HG03025 (cell line): ENCODE results near the gene FHOD3.

ENCODE experiments used
- ATAC-seq: cut with Tn5 transposase; IDR thresholded peaks from one replicate; pipeline ENCODE4 v1.9.1; 2021; ENCODE audit warnings: mild to moderate bottlenecking, moderate library complexity; ENCODE audit not compliant: unreplicated experiment, low FRiP score

Gene FHOD3

GRCh38 chr18:36465276-36465675, 167.8 kb downstream of the FHOD3 start:
- ATAC-seq: no peak

DNA sequence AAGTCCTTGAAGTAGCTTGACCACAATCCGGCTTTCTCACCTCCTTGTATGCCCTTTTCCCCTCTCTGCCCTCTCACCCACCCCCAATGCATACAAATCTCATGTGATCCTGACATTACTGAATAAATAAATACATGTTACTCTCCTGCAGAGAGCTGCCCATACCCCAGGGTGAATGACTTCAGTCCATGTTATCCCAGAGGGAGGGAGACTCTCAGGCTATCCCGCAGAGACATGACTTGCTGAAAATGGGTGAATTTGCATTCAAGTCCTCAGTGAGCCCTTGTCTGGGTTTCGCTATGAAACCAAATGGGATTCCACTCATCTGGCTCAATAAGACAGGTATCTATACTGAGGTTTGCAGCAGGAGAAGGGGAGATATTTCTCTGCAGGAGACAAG, 168.5 kb downstream of the FHOD3 start:
- no peak for ATAC-seq

GRCh38 chr18:36467614-36468013, 170.1 kb downstream of the FHOD3 start:
- ATAC-seq: no peak

DNA sequence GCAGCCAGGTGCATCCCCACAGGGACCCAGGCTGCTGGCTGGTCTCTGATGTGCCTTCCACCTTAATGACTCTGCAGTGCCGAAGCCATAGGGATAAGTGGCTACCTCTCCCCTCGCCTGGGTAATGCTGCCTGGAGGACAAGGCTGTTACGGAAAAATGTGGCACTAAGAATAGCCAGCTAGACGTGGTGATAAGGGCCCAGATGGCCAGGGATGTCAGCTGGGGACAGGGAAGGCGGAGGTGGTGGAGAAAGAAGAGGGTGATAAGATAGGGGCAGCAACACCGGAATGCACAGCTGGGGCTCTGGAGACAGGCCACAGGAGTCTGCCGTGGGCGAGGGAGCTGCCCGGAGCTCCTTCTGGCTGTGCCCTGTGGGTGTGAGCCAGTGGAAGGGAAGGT, 170.6 kb downstream of the FHOD3 start:
- no peak for ATAC-seq

GRCh38 chr18:36469461-36469860, 171.9 kb downstream of the FHOD3 start:
- no peak for ATAC-seq

- ATAC-seq: no peak
Observed at GRCh38 chr18:36470896-36471295, 173.4 kb downstream of the FHOD3 start.

DNA sequence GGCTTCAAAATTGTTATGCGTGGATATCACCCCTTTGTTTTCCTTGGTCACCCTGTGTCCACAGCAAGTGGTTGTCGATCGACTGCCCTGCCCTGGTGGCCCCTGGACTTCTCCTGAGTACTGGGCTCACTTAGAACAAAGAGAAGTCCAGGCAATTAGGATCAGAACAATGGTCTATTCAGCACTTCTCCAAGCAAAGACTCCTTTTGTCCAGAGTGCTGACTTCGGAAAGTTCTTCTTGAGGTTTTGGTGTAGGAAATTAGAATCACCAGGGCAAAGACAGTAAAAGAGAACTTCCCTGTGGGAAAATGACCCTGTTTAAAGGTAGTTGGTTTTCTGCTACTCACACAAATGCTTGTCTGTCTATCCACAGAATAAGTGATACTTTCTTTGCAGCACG, 173.9 kb downstream of the FHOD3 start:
- no peak for ATAC-seq

DNA sequence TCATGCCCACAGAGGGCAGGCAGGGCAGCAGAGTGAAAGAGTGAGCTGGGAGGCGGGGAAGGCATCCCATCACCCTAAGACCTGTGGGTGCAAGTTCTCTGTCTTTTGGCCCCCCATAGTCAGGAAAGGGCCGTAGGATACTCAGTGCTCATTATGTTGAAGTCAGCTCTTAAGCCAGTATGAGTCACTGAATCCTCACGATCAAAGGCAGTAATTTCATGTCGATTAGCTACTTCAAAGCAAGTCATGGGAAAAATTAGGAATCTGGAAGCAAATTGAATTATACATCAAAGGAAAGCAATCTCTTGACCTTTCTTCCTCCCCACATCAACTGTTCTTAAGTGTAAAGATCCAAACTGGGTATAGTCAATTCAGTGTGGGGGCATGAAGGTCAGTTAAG, 178.9 kb downstream of the FHOD3 start:
- no peak for ATAC-seq

GRCh38 chr18:36477776-36478175, 180.3 kb downstream of the FHOD3 start:
- no peak for ATAC-seq

DNA sequence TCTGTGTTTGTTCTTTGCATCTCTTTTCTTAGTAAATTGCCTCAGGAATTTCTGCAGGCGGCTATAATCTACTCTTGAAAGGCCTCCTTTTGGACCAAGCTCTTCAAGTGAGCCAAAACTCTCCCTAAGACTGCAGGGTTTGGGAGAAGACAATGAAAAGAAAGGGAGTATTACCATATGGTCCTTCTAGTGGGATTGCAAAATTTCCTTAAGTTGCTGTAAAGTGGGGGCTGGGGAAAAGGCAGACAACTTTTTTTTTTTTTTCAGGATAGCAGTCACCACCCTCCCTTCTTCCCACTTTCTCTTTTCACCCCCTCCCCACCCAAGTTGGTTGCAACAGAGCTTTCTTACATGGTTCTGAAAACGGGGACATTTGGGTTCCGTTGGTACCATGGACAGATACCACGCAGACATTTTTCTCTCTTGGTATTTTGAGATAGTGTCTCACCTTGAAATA, 183.7 kb downstream of the FHOD3 start:
- no peak for ATAC-seq

DNA sequence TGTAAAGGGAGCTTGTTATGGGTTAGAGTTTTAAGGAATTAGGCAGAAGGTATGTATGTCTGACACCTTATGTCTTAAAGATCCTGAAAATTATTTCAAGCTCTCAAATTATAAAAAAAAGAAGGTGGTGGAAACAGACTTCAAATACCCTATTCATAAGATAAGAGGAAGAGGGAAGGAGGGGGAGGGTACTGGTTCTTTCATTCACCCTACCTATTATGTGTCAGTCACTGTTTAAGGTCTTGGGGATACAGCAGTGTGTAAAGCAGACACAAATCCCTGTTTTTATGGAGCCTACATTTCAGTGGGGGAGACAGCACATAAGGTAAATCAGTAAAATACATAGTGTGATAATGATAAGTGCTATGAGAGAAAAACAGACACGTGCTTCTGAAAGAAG, 184.4 kb downstream of the FHOD3 start:
- no peak for ATAC-seq

- no peak for ATAC-seq
Observed at GRCh38 chr18:36484591-36484990, 187.1 kb downstream of the FHOD3 start.

GRCh38 chr18:36485772-36486171, 188.3 kb downstream of the FHOD3 start:
- no peak for ATAC-seq

GRCh38 chr18:36488131-36488530, 190.6 kb downstream of the FHOD3 start:
- no peak for ATAC-seq

GRCh38 chr18:36490897-36491296, 193.4 kb downstream of the FHOD3 start:
- no peak for ATAC-seq

DNA sequence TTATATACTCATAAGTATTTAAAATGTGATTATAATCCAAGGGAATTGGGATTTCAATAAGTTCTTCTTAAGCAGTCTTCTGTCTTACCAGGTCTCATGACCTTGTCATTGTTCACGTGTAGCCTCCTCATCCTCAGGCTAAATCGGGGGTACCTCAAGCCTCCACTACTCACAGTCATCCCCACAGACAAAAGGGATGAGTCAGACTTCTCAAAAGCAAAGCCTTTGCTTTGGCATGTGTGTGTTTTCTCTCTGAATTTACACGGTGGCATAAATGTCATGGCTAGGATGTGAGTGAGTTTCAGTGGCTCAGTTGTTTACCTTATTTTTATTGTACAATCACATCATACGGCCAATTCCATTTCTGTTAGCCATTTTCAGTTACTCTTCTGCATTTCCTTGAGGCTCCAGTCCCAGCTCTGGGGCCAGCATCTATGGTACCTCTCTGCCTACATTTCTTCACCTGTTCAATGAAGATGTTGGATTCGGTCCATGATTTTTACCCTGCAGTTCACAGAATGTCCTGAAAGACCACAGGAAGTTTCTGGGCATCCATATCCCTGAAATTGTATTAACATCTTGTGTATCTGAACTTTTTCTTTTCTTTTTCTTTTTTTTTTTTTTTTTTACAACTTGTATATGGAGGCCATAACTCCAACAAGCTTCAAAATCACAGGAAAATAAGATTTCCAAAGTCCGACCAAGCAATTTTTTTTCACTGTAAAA, 195.3 kb downstream of the FHOD3 start:
- no peak for ATAC-seq

- no peak for ATAC-seq
Observed at GRCh38 chr18:36493349-36494159, 196.0 kb downstream of the FHOD3 start.

DNA sequence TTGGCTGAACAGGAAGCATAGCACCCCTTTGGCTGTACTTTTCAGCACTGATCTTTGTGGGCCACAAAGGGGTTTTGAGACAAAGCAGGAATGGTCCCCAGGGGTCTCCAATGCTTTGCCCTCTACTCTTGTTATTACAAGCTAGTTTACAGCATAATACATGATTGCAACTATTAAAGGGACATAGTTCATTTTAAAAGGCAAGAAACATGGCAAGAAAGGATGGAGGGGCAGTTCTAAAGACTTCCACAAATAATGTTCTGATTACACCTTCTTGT, 196.6 kb downstream of the FHOD3 start:
- ATAC-seq: no peak

DNA sequence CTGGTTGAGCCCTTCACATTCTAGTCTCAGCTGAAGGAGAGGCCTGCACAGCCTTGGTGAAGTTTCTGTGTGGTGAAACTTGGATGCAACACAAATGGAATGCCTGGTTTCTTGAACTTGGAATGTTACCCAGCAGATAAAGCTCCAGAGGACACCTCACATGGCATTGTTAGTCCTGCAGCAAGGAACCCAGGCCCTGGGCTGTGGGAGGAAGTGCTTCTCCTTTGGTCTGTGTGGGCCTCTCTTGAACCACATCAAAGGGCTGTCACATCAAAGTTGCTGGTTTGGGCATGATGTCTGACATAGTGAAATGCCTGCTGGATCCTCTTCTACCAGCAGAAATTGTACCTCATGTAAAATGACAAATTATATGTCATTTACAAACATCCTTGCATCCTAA, 198.5 kb downstream of the FHOD3 start:
- ATAC-seq: no peak

- ATAC-seq: no peak
Observed at GRCh38 chr18:36499938-36500337, 202.4 kb downstream of the FHOD3 start.

DNA sequence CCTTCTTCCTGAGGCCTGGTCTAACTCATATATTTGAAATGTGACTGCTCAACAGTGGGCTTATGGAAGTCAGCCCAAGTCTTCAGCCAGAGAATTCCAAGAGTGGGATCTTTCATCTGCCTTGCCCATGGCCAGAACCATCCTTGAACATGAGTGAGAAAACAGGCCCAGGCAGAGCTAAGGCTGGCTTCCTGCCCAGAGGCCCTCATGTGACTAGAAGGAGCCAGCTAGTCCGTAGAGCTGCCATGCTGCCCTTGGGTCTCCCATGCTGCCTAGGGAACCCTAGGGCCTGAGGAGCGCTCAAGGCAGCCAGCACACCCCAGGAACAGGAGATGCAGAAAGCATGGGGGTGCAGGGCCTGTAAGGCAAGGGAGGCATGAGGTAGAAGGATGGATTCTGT, 203.6 kb downstream of the FHOD3 start:
- no peak for ATAC-seq

DNA sequence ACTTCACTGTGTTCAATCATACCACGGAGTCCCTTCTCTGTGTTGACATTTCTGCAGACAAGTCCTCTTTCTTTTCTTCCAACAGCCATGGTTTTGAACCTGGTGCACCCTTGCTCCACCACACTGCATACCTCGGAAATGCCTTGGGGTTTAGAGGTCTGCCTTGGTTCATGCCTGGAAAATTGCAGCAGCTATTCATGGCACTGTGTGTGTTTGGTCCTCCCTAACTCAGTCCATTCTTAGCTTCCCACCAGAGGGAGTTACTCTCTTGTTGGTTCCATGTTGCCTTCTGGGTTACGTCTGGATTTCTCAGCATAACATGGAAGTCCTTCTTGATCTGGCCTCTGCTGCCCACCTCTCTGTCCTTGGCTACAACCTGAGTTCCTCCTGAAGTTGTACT, 206.0 kb downstream of the FHOD3 start:
- no peak for ATAC-seq
